ENCODE data around the gene BHLHE23.

GRCh38 chr20:63053432-63054102, 46.8 kb upstream of the BHLHE23 start:
- TF ChIP-seq CTCF (IDR thresholded peaks at IDR 0.05 in 2 of 3, conservative IDR thresholded peaks at IDR 0.05 in 1 of 3; ENCODE audit: borderline replicate concordance in 1 of 3, insufficient read depth in 1 of 3, low read depth in 2 of 3, low read length in 2 of 3), result no peak
- TF ChIP-seq EZH2phosphoT487 (IDR thresholded peaks at IDR 0.05; ENCODE audit: borderline replicate concordance), result no peak
- no peak for TF ChIP-seq EZH2 (IDR thresholded peaks at IDR 0.05)
- TF ChIP-seq REST (IDR thresholded peaks at IDR 0.05; ENCODE audit: low read depth), result no peak
- TF ChIP-seq POLR2A (IDR thresholded peaks at IDR 0.05; ENCODE audit: borderline replicate concordance, extremely low read depth, insufficient read depth, insufficient read length), result no peak
- TF ChIP-seq POLR2AphosphoS5 (IDR thresholded peaks at IDR 0.05; ENCODE audit: low read depth, low read length), result no peak

Measured in HCT116 (cell line).